HG03432 (cell line): ENCODE measurements around the gene CSN1S1.
"Not testable (repeated sequence)": the region's sequence is repeated elsewhere in the genome, so short reads cannot be mapped to it uniquely, and the experiment has no call there.

Experiments
- ATAC-seq: cut with Tn5 transposase; IDR thresholded peaks from one replicate; pipeline ENCODE4 v1.9.1; 2021; ENCODE audit warnings: mild to moderate bottlenecking, moderate library complexity; ENCODE audit not compliant: unreplicated experiment

CSN1S1 gene, protein sequence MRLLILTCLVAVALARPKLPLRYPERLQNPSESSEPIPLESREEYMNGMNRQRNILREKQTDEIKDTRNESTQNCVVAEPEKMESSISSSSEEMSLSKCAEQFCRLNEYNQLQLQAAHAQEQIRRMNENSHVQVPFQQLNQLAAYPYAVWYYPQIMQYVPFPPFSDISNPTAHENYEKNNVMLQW

GRCh38 chr4:69930768-69931167 lies at the start of gene CSN1S1:
Gene CSN1S1 (plus strand): TSS chr4:69931068. CDS start chr4:69932556, 1,488 bp downstream.
- ATAC-seq, result no peak

DNA sequence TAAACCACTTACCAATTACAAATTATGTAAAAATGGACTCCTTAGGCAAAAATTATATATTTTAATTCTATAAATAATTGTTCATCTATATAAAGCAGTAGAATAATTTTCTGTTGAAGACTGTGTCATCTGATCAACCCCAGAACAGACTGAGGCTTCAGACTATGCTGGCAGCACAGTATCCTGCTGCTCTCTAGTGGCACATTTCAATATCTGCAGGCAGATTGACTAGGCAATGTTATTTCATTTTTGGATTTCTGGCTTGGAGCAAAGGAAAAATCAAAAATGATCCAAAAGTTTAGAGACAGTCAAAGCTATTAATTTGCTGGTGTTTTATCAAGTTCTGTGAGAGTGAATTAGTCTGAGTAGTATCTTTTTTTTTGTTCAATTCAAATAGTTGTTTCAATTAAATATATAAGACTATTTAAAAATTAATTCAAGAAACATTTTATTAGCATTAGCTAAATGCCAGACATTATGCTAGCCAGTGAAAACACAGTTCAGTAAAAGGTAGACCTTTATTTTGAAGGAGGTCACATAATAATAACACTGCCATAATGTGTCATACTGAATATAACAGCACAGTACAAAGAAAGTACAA lies 49.6 kb upstream of the CSN1S1 start:
- peak; percentile 81 for ATAC-seq

- no peak for ATAC-seq
Measured at GRCh38 chr4:69882150-69882549, 48.7 kb upstream of the CSN1S1 start.

DNA sequence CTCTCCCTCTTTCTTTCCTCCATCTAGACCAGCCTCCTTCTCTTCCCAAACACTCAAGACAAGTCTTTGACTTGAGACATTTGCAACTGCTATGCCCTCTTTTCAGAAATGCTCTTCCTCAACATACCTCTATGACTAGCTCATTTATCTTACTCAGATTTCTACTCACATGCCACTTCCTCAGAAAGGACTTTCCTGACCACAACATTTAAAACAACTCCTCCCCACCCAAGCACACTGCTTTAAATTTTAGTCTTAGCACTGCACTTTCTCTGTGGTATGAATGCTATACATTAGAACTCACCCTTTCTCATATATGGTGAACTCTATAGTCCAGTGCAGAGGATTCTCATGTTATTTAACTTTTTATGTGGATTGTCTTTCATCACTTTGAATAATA lies 42.5 kb upstream of the CSN1S1 start:
- ATAC-seq, result peak; percentile 48

GRCh38 chr4:69894186-69894585 lies 36.7 kb upstream of the CSN1S1 start:
- no peak for ATAC-seq

DNA sequence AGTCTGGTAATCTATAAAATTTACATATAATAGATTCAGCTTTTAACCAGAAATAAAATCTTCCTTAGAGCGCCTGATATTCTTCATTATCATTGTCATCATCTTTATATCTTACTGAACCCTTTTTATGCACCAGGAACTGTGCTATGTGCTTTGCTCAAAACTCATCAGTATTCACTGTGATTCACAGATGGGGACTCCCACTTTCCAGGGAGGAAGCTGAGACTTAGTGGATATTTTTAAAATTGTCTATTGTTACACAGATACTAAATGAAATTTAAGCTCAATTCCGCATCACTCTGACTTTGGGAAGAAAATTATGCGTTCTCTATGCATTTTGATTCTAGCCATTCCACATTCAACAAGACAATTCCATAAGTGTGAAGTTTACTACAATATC lies 36.1 kb upstream of the CSN1S1 start:
- no peak for ATAC-seq

GRCh38 chr4:69896530-69897116 lies 34.2 kb upstream of the CSN1S1 start:
- no peak for ATAC-seq

DNA sequence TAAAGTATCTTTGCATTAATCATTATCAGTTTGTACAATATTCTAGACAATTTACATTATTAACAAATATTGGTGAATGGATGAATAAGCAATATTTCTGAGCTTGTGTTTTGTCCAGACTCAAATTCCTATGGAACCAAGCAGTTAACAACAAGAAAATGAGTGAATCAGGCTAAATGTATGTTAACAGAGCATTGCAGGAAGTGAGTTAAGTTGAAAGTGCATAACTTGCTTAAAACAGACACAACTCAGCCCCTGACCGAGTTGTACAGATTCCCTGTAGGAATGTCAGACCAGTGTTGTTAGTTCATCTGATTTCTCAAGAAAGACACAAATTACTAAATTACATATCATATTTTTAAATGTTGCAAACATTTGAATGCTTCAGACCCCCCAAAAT lies 23.7 kb upstream of the CSN1S1 start:
- no peak for ATAC-seq

DNA sequence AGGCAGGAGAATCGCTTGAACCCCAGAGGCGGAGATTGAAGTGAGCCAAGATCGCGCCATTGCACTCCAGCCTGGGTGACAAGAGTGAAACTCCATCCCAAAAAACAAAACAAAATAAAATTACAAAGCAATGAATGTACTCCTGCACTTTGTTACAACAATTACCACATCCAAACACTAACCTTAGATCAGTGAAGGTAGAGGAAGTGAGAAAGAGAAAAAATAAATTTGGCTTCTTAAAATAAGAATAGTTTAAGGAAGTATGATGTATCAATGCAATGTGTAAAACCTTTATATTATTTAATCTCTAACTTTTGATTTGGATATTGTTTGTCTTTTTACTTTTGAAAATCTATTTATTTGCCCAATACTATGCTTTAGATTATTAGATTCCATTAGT lies 21.7 kb upstream of the CSN1S1 start:
- no peak for ATAC-seq

DNA sequence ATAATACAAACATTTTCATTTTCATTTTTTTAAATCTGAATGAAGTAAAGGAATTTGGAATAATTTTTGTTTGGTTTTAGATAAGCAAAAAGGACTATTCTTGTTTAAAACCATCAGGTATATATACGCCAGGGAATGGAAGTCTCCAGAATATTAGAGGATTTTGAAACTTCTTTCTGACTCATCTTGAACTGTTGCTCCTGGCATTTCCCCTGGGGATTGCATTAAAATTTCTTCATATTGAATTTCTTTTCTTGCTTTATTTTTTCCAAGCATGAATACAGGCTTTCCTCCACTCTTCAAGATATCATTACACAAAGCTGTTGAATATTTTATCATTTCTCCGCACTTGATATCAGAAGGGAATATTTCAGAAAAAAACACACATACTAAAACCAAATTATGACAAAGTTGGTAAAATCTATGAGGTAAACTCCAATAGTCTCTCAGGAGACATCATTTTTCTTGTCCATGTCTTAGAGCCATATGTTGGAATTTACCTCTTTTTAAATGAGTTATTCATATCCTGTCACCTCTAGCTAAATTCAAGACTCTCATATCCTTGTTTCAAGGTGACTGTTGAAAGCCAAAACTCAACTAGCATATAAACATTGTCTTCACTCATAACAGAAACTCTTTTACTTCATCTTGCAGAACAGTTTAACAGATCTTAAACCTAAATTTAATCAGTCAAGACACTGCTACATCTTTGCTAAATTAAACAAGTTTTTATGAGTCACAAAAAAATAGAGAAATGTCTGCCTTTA lies 20.7 kb upstream of the CSN1S1 start:
- ATAC-seq, result peak; percentile 86

- no peak for ATAC-seq
Measured at GRCh38 chr4:69920874-69921273, 10.0 kb upstream of the CSN1S1 start.

DNA sequence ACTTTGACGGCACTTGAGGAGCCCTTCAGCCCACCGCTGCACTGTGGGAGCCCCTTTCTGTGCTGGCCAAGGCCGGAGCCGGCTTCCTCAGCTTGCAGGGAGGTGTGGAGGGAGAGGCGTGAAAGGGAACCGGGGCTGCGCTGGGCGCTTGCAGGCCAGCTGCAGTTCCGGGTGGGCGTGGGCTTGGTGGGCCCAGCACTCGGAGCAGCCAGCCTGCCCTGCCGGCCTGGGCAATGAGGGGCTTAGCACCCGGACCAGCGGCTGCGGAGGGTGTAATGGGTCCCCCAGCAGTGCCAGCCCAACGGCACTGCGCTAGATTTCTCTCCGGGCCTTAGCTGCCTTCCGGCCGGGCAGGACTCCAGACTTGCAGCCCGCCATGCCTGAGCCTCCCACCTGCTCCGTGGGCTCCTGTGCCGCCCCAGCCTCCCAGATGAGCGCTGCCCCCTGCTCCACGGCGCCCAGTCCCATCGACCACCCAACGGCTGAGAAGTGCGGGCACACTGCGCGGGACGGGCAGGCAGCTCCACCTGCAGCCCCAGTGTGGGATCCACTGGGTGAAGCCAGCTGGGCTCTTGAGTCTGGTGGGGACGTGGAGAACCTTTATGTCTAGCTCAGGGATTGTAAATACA lies 7.0 kb upstream of the CSN1S1 start:
- not testable (repeated sequence) for ATAC-seq

DNA sequence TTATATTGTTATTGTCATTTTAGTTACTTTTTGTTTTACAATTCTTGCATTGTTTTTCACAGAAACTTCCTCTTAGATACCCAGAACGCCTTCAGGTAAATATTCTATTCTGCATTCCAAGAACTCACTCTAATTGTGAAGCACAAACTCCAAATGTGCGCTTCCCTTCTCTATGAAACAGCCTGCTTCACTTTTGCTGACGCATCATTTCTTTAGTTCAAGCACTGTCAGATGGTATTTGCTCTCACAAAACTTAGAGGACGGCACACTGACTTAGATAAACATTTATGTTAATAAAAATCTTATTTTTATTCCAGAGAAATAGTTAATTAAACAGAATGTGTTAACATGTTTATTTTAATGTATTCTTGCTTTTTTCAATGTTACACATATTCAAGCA lies 3.3 kb downstream of the CSN1S1 start:
- no peak for ATAC-seq

GRCh38 chr4:69936566-69936965 lies 5.7 kb downstream of the CSN1S1 start:
- no peak for ATAC-seq

- no peak for ATAC-seq
Measured at GRCh38 chr4:69951602-69952001, 20.7 kb downstream of the CSN1S1 start.

DNA sequence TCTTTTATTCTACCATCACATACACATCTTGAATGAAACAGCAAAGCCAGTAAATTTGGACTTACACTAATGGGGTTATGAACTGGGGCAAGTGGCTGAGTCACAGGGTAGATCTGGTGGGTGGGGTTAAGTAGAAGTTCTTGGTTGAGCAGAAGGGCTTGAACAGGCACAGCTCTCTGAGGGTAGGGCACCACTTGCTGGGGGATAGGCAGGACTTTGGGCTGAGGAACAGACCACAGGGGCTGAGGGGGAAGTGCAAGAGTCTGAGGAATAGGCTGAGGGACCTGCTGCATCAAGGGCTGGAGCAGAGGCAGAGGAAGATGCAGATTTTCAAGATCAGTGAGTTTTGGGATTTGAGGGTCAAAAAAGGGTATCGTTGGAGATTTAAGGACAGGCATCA lies 26.3 kb downstream of the CSN1S1 start:
- ATAC-seq, result no peak

DNA sequence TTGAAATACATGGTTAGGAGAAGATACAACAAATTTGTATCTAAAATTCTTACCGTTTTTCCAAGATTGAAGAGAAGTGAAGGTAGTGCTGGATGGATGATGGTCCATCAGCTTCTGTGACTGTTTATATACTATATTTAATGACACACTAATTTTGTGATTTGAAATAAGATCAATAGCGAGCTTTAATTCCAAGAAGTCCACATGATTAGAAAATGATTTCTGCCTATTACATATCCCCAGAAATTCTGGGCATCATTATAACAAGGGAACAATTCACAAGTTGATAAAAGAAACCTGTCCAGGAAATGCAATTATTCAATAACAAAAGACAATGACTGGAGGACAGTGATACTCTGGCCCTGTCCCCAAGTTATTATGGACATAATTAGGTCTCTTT lies 34.8 kb downstream of the CSN1S1 start, which contains the start of gene CSN2:
TSS of gene CSN2 (minus strand) at position 101 of the 400 bp plus-strand sequence. CDS start 4,733 bp downstream, outside the sequence.
- ATAC-seq, result no peak

DNA sequence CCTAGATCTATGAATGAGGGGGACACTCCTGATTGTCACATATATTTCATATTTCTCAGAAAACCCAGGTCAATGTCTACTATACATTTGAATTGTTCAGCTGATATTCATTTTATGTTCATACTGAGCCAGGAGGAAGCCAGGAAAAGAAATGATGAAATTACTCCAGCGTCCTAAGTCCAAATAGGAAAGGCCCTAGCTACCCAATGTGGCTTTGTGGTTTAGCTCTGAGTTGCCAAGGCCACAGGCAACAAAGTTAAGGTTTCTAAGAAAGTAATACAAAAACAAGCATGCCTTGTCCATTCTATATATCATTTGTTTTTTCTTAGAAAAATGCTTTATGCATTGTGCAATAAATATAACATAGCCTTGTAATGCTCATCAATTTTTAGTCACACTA lies 39.2 kb downstream of the CSN1S1 start:
- no peak for ATAC-seq

DNA sequence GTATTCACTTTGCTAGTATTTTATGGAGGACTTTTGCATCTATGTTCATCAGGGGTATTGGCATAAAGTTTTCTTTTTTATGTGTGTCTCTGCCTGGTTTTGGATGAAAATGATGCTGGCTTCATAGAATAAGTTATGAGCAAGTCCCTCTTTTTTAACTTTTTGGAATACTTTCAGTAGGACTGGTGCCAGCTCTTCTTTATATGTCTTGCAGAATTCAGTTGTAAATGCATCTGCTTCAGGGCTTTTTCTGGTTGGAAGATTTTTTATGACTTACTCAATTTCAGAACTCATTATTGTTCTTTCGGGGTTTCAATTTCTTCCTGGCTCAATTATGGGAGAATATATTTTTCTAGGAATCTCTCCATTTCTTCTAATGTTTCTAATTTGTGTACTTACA lies 43.8 kb downstream of the CSN1S1 start:
- no peak for ATAC-seq

DNA sequence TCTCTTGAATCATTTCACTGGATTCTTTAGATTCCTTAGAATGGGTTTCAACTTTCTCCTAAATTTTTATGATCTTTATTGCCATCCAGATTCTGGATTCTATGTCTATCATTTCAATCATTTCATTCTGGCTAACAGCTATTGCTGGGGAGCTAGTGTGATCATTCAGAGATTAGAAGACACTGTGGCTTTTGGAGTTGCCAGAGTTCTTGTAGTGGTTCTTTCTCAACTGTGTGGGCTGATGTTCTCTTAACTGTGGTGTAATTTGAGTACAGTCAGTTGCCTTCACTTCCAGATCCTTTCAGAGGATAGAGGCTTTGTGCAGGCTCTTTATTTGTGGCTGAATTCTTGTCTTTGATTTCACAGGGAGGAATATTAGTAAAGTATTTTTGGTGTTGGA lies 46.7 kb downstream of the CSN1S1 start:
- peak; percentile 9 for ATAC-seq

GRCh38 chr4:69984030-69984443 lies 53.2 kb downstream of the CSN1S1 start:
- peak; percentile 73 for ATAC-seq
